ENCODE results near the gene MAP4K3.

DNA sequence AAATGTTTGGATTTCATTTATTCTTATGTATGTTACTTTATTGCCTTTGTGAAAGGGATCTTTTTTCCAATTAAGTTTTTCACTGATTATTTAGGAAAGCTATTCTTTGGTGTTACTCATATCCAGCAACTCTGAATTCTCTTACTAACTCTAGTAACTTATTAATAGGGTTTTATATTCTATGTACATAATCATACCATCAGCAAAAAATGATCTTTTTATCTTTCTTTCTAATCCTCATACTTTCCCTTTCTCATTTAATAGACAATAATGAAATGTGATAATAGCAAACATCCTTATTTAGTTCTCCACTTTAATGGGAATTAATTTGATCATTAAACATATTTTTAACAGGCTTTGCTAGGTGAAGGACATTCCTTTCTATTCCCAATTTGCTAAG is 181.0 kb downstream of the MAP4K3 start:
- TF ChIP-seq CTCF (IDR thresholded peaks at IDR 0.05) (no peak), POLR2A (IDR thresholded peaks at IDR 0.05) (no peak)

Data from heart left ventricle (tissue), 13 donors.